ENCODE results near the gene ABL2.

Gene ABL2

DNA sequence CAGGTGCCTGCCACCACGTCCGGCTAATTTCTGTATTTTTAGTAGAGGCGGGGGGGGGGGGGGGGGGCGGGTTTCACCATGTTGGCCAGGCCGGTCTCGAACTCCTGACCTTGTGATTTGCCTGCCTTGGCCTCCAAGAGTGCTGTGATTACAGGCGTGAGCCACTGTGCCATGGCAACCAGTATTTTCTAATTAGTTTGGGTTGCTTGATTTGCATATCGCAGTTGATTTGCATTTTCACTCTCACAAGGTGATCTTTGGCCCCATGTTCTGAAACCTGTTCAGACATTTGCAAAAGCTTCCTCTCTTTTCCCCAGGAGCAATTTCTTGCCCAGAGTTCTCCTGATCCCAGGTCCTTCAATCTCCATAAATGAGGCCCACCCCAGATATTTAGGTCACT is 145.9 kb downstream of the ABL2 start:
- Histone ChIP-seq H3K4ac (ENCODE audit: low read depth in 1 of 2, low read length in 2 of 2) (no peak overlapping the region), H3K4me3 (ENCODE audit: insufficient read depth in 1 of 2, low read depth in 1 of 2, low read length in 2 of 2) (no peak overlapping the region), H3K36me3 (ENCODE audit: control insufficient read depth in 1 of 2, insufficient read depth in 2 of 2, low read depth in 1 of 2, low read length in 2 of 2) (peaks cover 12 to 15% of the 10 kb centered on the region in 2 experiments), H4K8ac (ENCODE audit: low read length) (no peak overlapping the region), H2BK5ac (ENCODE audit: low read depth, low read length, poor library complexity, severe bottlenecking) (no peak overlapping the region), H4K91ac (ENCODE audit: low read length) (no peak overlapping the region), H3K23ac (ENCODE audit: low read length in 2 of 2) (no peak overlapping the region), H3K18ac (ENCODE audit: low read depth in 1 of 2, low read length in 2 of 2) (no peak overlapping the region), H3K4me1 (ENCODE audit: control insufficient read depth, insufficient read depth, low read depth, low read length) (peaks cover 16% of the 10 kb centered on the region), H2AK5ac (ENCODE audit: low read length, severe bottlenecking) (no peak overlapping the region), H3K14ac (ENCODE audit: low read length in 2 of 2) (no peak overlapping the region), H2AFZ (ENCODE audit: low read depth, low read length) (no peak overlapping the region), H3K9ac (ENCODE audit: low read length) (peak overlapping the region; percentile 26), H3K27me3 (ENCODE audit: control insufficient read depth in 1 of 2, insufficient read depth in 1 of 2, low read length in 2 of 2) (no peaks in the 10 kb centered on the region), H3K27ac (ENCODE audit: low read length, poor library complexity, severe bottlenecking) (no peak overlapping the region), H2BK12ac (ENCODE audit: low read length in 2 of 2) (no peak overlapping the region), H2BK15ac (ENCODE audit: low read depth, poor library complexity, severe bottlenecking) (no peak overlapping the region), H3K79me1 (replicated peaks; ENCODE audit: low read length, poor library complexity, severe bottlenecking) (peaks cover 23% of the 10 kb centered on the region), H3K4me2 (ENCODE audit: low read length, poor library complexity, severe bottlenecking) (no peak overlapping the region), H2BK120ac (ENCODE audit: low read depth, low read length) (no peak overlapping the region), H3K9me3 (ENCODE audit: control insufficient read depth, low read length) (no peaks in the 10 kb centered on the region)
- no peak for DNase-seq
- 93% methylated on average over 8 of the region's 8 CpGs for WGBS

DNA sequence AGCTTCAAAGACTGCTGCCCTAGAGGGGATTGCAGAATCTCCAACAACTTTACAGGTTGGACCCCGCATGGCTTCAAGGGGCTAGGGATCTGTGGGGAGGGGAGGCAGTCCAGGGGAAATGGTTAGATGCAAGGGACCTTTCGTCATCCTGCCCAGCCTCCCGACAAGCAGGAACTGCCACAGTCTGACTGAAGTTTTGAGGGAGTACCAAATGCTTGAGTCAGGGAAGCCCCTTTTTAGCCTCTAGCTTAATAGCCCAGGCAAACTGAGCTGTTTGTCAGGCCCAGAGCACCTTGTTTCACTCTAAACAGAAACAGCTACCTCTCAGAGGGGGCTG is 146.5 kb downstream of the ABL2 start:
- Histone ChIP-seq H3K4me3 (ENCODE audit: insufficient read depth in 1 of 2, low read depth in 1 of 2, low read length in 2 of 2) (peak overlapping the region; percentile 77 to 98), H2AK5ac (ENCODE audit: low read length, severe bottlenecking) (no peak overlapping the region), H4K91ac (ENCODE audit: low read length) (no peak overlapping the region), H2BK15ac (ENCODE audit: low read depth, poor library complexity, severe bottlenecking) (no peak overlapping the region), H2BK12ac (ENCODE audit: low read length in 2 of 2) (no peak overlapping the region), H3K36me3 (ENCODE audit: control insufficient read depth in 1 of 2, insufficient read depth in 2 of 2, low read depth in 1 of 2, low read length in 2 of 2) (peaks cover 11 to 12% of the 10 kb centered on the region in 2 experiments), H3K23ac (ENCODE audit: low read length in 2 of 2) (peak overlapping the region in 1 of 2 experiments; percentile 66), H2BK5ac (ENCODE audit: low read depth, low read length, poor library complexity, severe bottlenecking) (no peak overlapping the region), H3K9me3 (ENCODE audit: control insufficient read depth, low read length) (no peaks in the 10 kb centered on the region), H3K79me1 (replicated peaks; ENCODE audit: low read length, poor library complexity, severe bottlenecking) (peaks cover 23% of the 10 kb centered on the region), H3K4ac (ENCODE audit: low read depth in 1 of 2, low read length in 2 of 2) (no peak overlapping the region), H3K4me1 (ENCODE audit: control insufficient read depth, insufficient read depth, low read depth, low read length) (peaks cover 16% of the 10 kb centered on the region), H2AFZ (ENCODE audit: low read depth, low read length) (no peak overlapping the region), H4K8ac (ENCODE audit: low read length) (peak overlapping the region; percentile 2), H3K4me2 (ENCODE audit: low read length, poor library complexity, severe bottlenecking) (peak overlapping the region; percentile 94), H3K27ac (ENCODE audit: low read length, poor library complexity, severe bottlenecking) (peak overlapping the region; percentile 8), H3K18ac (ENCODE audit: low read depth in 1 of 2, low read length in 2 of 2) (peak overlapping the region in 1 of 2 experiments; percentile 94), H2BK120ac (ENCODE audit: low read depth, low read length) (no peak overlapping the region), H3K14ac (ENCODE audit: low read length in 2 of 2) (peak overlapping the region in 1 of 2 experiments; percentile 64), H3K27me3 (ENCODE audit: control insufficient read depth in 1 of 2, insufficient read depth in 1 of 2, low read length in 2 of 2) (no peaks in the 10 kb centered on the region), H3K9ac (ENCODE audit: low read length) (peak overlapping the region; percentile 96)
- WGBS = 21% methylated on average over 3 of the region's 3 CpGs
- DNase-seq = peak; percentile 48

DNA sequence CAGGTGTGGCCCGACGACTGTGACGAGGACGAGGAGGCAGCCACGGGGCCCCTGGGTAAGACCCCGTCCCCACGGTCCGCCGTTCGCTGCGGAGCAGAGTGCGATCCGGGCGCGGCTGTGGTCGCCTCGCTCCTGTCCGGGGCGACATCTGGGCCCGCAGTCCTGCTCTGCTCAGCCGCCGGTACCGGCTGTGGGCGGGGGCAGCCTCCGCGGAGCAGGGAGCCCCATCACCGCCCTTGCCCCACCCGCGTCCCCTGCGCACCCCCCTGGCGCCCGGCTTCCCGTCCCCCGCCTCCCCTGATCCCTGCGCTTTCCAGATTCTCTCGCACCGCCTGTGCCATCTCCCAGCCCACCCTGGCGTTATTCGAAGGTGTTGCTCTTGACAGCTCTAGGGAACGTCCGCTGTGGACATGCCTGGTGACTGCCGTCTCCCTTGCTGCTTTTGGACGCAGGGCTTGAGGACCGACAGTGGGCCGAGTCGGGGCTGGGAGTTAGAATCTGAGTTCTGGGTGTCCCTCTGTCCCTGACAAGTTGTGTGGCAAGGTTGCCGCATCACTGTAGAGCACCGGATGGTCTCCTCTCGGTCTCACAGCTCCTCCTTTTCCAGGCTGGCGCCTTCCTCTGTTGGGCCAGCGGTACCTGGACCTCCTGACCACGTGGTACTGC is 147.0 kb downstream of the ABL2 start:
- peaks cover 23% of the 10 kb centered on the region for H3K79me1 ChIP-seq (replicated peaks; ENCODE audit: low read length, poor library complexity, severe bottlenecking)
- peak overlapping the region in 1 of 2 experiments; percentile 76 for H3K4ac ChIP-seq (ENCODE audit: low read depth in 1 of 2, low read length in 2 of 2)
- peak overlapping the region; percentile 90 for H4K8ac ChIP-seq (ENCODE audit: low read length)
- peak overlapping the region; percentile 8 for H3K27ac ChIP-seq (ENCODE audit: low read length, poor library complexity, severe bottlenecking)
- peak overlapping the region; percentile 94 for H3K4me2 ChIP-seq (ENCODE audit: low read length, poor library complexity, severe bottlenecking)
- peak overlapping the region; percentile 96 for H3K9ac ChIP-seq (ENCODE audit: low read length)
- H2AFZ ChIP-seq (ENCODE audit: low read depth, low read length) = peak overlapping the region; percentile 98
- H3K9me3 ChIP-seq (ENCODE audit: control insufficient read depth, low read length) = no peaks in the 10 kb centered on the region
- peak; percentile 42 for DNase-seq
- H3K23ac ChIP-seq (ENCODE audit: low read length in 2 of 2) = peak overlapping the region in 1 of 2 experiments; percentile 66
- peak overlapping the region; percentile 73 to 94 for H3K18ac ChIP-seq (ENCODE audit: low read depth in 1 of 2, low read length in 2 of 2)
- H3K36me3 ChIP-seq (ENCODE audit: control insufficient read depth in 1 of 2, insufficient read depth in 2 of 2, low read depth in 1 of 2, low read length in 2 of 2) = peaks cover 9 to 11% of the 10 kb centered on the region in 2 experiments
- peak overlapping the region in 1 of 2 experiments; percentile 37 for H2BK12ac ChIP-seq (ENCODE audit: low read length in 2 of 2)
- H2BK5ac ChIP-seq (ENCODE audit: low read depth, low read length, poor library complexity, severe bottlenecking) = peak overlapping the region; percentile 46
- H2BK15ac ChIP-seq (ENCODE audit: low read depth, poor library complexity, severe bottlenecking) = peak overlapping the region; percentile 80
- peak overlapping the region; percentile 83 for H2BK120ac ChIP-seq (ENCODE audit: low read depth, low read length)
- peak overlapping the region; percentile 94 for H3K14ac ChIP-seq (ENCODE audit: low read length in 2 of 2)
- no peak overlapping the region for H2AK5ac ChIP-seq (ENCODE audit: low read length, severe bottlenecking)
- no peaks in the 10 kb centered on the region for H3K27me3 ChIP-seq (ENCODE audit: control insufficient read depth in 1 of 2, insufficient read depth in 1 of 2, low read length in 2 of 2)
- under 1% methylated on average over 39 of the region's 52 CpGs for WGBS
- peak overlapping the region; percentile 77 to 98 for H3K4me3 ChIP-seq (ENCODE audit: insufficient read depth in 1 of 2, low read depth in 1 of 2, low read length in 2 of 2)
- H4K91ac ChIP-seq (ENCODE audit: low read length) = peak overlapping the region; percentile 89
- peaks cover 11% of the 10 kb centered on the region for H3K4me1 ChIP-seq (ENCODE audit: control insufficient read depth, insufficient read depth, low read depth, low read length)

DNA sequence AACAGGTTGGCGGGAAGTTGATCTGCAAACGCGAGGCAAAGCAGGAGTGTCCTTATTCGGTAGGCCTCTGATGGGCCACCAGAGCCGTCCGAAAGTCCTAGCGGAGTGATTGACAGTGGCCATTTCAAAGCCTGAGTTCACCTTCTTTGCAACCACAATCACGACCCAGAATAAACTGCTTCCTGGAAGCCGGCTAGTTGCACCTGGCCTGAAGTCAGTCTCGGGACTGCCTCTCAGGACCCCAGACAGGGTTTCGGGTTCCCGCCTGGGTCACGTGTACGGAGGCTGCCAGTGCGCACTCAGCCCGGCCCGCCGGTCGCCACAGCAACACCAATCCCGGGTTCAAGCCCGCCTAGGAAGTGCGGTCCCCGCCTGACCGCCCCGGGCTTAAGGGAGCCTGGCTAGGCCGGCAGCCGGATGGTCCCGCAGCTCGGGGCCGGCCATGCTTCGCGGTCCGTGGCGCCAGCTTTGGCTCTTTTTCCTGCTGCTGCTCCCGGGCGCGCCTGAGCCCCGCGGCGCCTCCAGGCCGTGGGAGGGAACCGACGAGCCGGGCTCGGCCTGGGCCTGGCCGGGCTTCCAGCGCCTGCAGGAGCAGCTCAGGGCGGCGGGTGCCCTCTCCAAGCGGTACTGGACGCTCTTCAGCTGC is 147.7 kb downstream of the ABL2 start, which contains the start of gene TOR3A:
Gene TOR3A, plus strand, starts transcription at position 384 of the 646 bp plus-strand sequence. Its CDS starts 59 bp downstream, at position 443.
- H3K4me3 ChIP-seq (ENCODE audit: insufficient read depth in 1 of 2, low read depth in 1 of 2, low read length in 2 of 2) = peak within 1 kb of the TSS; percentile 77 to 98
- peak within 1 kb of the TSS; percentile 73 to 94 for H3K18ac ChIP-seq (ENCODE audit: low read depth in 1 of 2, low read length in 2 of 2)

More for the DNA sequence above, 147.7 kb downstream of the ABL2 start, which contains the start of gene TOR3A:
- peak within 1 kb of the TSS; percentile 94 for H3K4me2 ChIP-seq (ENCODE audit: low read length, poor library complexity, severe bottlenecking)
- peak within 1 kb of the TSS; percentile 89 for H4K91ac ChIP-seq (ENCODE audit: low read length)
- H4K8ac ChIP-seq (ENCODE audit: low read length) = peak within 1 kb of the TSS; percentile 90
- H3K79me1 ChIP-seq (replicated peaks; ENCODE audit: low read length, poor library complexity, severe bottlenecking) = peaks cover 22% of the 10 kb centered on the region
- peak; percentile 88 for DNase-seq
- H2BK120ac ChIP-seq (ENCODE audit: low read depth, low read length) = peak within 1 kb of the TSS; percentile 83
- peak within 1 kb of the TSS; percentile 98 for H2AFZ ChIP-seq (ENCODE audit: low read depth, low read length)
- H2BK5ac ChIP-seq (ENCODE audit: low read depth, low read length, poor library complexity, severe bottlenecking) = peak within 1 kb of the TSS; percentile 46
- peaks cover 10% of the 10 kb centered on the region for H3K4me1 ChIP-seq (ENCODE audit: control insufficient read depth, insufficient read depth, low read depth, low read length)
- under 1% methylated on average over 51 of the region's 51 CpGs for WGBS
- H3K14ac ChIP-seq (ENCODE audit: low read length in 2 of 2) = peak within 1 kb of the TSS; percentile 94
- H2BK15ac ChIP-seq (ENCODE audit: low read depth, poor library complexity, severe bottlenecking) = peak within 1 kb of the TSS; percentile 80
- no peaks in the 10 kb centered on the region for H3K9me3 ChIP-seq (ENCODE audit: control insufficient read depth, low read length)
- peak within 1 kb of the TSS in 1 of 2 experiments; percentile 76 for H3K4ac ChIP-seq (ENCODE audit: low read depth in 1 of 2, low read length in 2 of 2)
- peak within 1 kb of the TSS in 1 of 2 experiments; percentile 66 for H3K23ac ChIP-seq (ENCODE audit: low read length in 2 of 2)
- H2BK12ac ChIP-seq (ENCODE audit: low read length in 2 of 2) = peak within 1 kb of the TSS in 1 of 2 experiments; percentile 37
- H3K9ac ChIP-seq (ENCODE audit: low read length) = peak within 1 kb of the TSS; percentile 96
- H3K27ac ChIP-seq (ENCODE audit: low read length, poor library complexity, severe bottlenecking) = peak within 1 kb of the TSS; percentile 58
- peaks cover 9 to 10% of the 10 kb centered on the region in 2 experiments for H3K36me3 ChIP-seq (ENCODE audit: control insufficient read depth in 1 of 2, insufficient read depth in 2 of 2, low read depth in 1 of 2, low read length in 2 of 2)
- no peaks in the 10 kb centered on the region for H3K27me3 ChIP-seq (ENCODE audit: control insufficient read depth in 1 of 2, insufficient read depth in 1 of 2, low read length in 2 of 2)
- no peak within 1 kb of the TSS for H2AK5ac ChIP-seq (ENCODE audit: low read length, severe bottlenecking)
